Fibroblast of skin of left biceps (primary cell): ENCODE results near the gene MAB21L3.

ENCODE experiments used
- DNase-seq, 2 experiments: peaks; one replicate each; pipeline ENCODE4 v3.0.0-alpha.2; 2013; ENCODE audit warnings: low read depth in 2 of 2

The MAB21L3 gene

GRCh38 chr1:116110567-116111523, at the start of gene MAB21L3:
TSS of gene MAB21L3 (plus strand) at chr1:116111399. CDS start at chr1:116112616, 1,217 bp downstream.
- DNase-seq: no peak

- no peak for DNase-seq
These were observed 49.0 kb upstream of the MAB21L3 start for GRCh38 chr1:116062201-116062600.

- peak; percentile 25 to 35 for DNase-seq
These were observed 46.6 kb upstream of the MAB21L3 start for GRCh38 chr1:116064616-116065015.

GRCh38 chr1:116066868-116067565, 44.2 kb upstream of the MAB21L3 start:
- peak; percentile 87 for DNase-seq

GRCh38 chr1:116067566-116067890, 43.7 kb upstream of the MAB21L3 start:
- peak; percentile 92 for DNase-seq

- no peak for DNase-seq
These were observed 35.6 kb upstream of the MAB21L3 start for GRCh38 chr1:116075575-116075974.

- no peak for DNase-seq
These were observed 35.2 kb upstream of the MAB21L3 start for GRCh38 chr1:116075990-116076389.

- no peak for DNase-seq
These were observed 34.4 kb upstream of the MAB21L3 start for GRCh38 chr1:116076831-116077230.

- no peak for DNase-seq
These were observed 32.4 kb upstream of the MAB21L3 start for GRCh38 chr1:116078699-116079223.

- no peak for DNase-seq
These were observed 23.6 kb upstream of the MAB21L3 start for GRCh38 chr1:116087628-116088027.

GRCh38 chr1:116089870-116090269, 21.3 kb upstream of the MAB21L3 start:
- DNase-seq: no peak

- no peak for DNase-seq
These were observed 20.1 kb upstream of the MAB21L3 start for GRCh38 chr1:116091083-116091482.

GRCh38 chr1:116092752-116093489, 18.3 kb upstream of the MAB21L3 start:
- DNase-seq: no peak

- DNase-seq: no peak
These were observed 16.2 kb upstream of the MAB21L3 start for GRCh38 chr1:116095027-116095426.

- no peak for DNase-seq
These were observed 15.1 kb upstream of the MAB21L3 start for GRCh38 chr1:116096013-116096618.

- DNase-seq: no peak
These were observed 13.6 kb upstream of the MAB21L3 start for GRCh38 chr1:116097626-116098025.

- no peak for DNase-seq
These were observed 11.8 kb upstream of the MAB21L3 start for GRCh38 chr1:116099379-116099778.

- DNase-seq: no peak
These were observed 11.3 kb upstream of the MAB21L3 start for GRCh38 chr1:116099919-116100318.

GRCh38 chr1:116104667-116105066, 6.5 kb upstream of the MAB21L3 start:
- no peak for DNase-seq

GRCh38 chr1:116105996-116106395, 5.2 kb upstream of the MAB21L3 start:
- DNase-seq: no peak

GRCh38 chr1:116106646-116107045, 4.6 kb upstream of the MAB21L3 start:
- DNase-seq: no peak

GRCh38 chr1:116107371-116107770, 3.8 kb upstream of the MAB21L3 start:
- DNase-seq: no peak
